ENCODE results near the gene SUGCT.

Gene SUGCT

GRCh38 chr7:40772096-40772495, 637.3 kb downstream of the SUGCT start:
- no peak for ATAC-seq (ENCODE audit: insufficient read depth, low read depth)
- Histone ChIP-seq H3K4me1 (ENCODE audit: insufficient read depth, low read length) (peaks cover 5% of the 10 kb centered on the region; the same call in 1 of the 2 replicates), H3K36me3 (ENCODE audit: insufficient read depth, low read length) (no peaks in the 10 kb centered on the region), H3K4me3 (ENCODE audit: low read depth in 1 of 2, low read length in 2 of 2) (no peak overlapping the region), H3K27ac (ENCODE audit: low read length) (no peak overlapping the region), H3K4me2 (ENCODE audit: insufficient read depth, low read length) (no peak overlapping the region), H3K9ac (ENCODE audit: low read depth, low read length) (no peak overlapping the region), H4K20me1 (ENCODE audit: insufficient read depth, low read length) (no peaks in the 10 kb centered on the region), H3K79me2 (ENCODE audit: insufficient read depth, low read length) (no peaks in the 10 kb centered on the region), H3K9me3 (ENCODE audit: insufficient read depth, low read length, severe bottlenecking) (no peaks in the 10 kb centered on the region), H3K27me3 (ENCODE audit: insufficient read depth, low read length, poor library complexity) (no peaks in the 10 kb centered on the region), H2AFZ (ENCODE audit: low read depth, low read length) (no peak overlapping the region)
- TF ChIP-seq EZH2 (IDR thresholded peaks at IDR 0.05; ENCODE audit: borderline replicate concordance, low read depth, low read length, severe bottlenecking): no peak
- TF ChIP-seq CTCF (IDR thresholded peaks at IDR 0.05; ENCODE audit: borderline replicate concordance, extremely low read depth, low read length, poor library complexity, severe bottlenecking): no peak
- no peak for DNase-seq

- Histone ChIP-seq H3K4me1 (ENCODE audit: insufficient read depth, low read length) (peaks cover 5% of the 10 kb centered on the region; the same call in 1 of the 2 replicates), H3K27ac (ENCODE audit: low read length) (no peak overlapping the region), H3K27me3 (ENCODE audit: insufficient read depth, low read length, poor library complexity) (no peaks in the 10 kb centered on the region), H3K4me3 (ENCODE audit: low read depth in 1 of 2, low read length in 2 of 2) (no peak overlapping the region), H3K4me2 (ENCODE audit: insufficient read depth, low read length) (no peak overlapping the region), H2AFZ (ENCODE audit: low read depth, low read length) (no peak overlapping the region), H4K20me1 (ENCODE audit: insufficient read depth, low read length) (no peaks in the 10 kb centered on the region), H3K9ac (ENCODE audit: low read depth, low read length) (no peak overlapping the region), H3K79me2 (ENCODE audit: insufficient read depth, low read length) (no peaks in the 10 kb centered on the region), H3K9me3 (ENCODE audit: insufficient read depth, low read length, severe bottlenecking) (no peaks in the 10 kb centered on the region), H3K36me3 (ENCODE audit: insufficient read depth, low read length) (no peaks in the 10 kb centered on the region)
- DNase-seq (no peak), ATAC-seq (ENCODE audit: insufficient read depth, low read depth) (no peak)
- TF ChIP-seq EZH2 (IDR thresholded peaks at IDR 0.05; ENCODE audit: borderline replicate concordance, low read depth, low read length, severe bottlenecking) (no peak), CTCF (IDR thresholded peaks at IDR 0.05; ENCODE audit: borderline replicate concordance, extremely low read depth, low read length, poor library complexity, severe bottlenecking) (no peak)
Observed at GRCh38 chr7:40773656-40774055, 638.9 kb downstream of the SUGCT start.

- Histone ChIP-seq H2AFZ (ENCODE audit: low read depth, low read length) (no peak overlapping the region), H3K36me3 (ENCODE audit: insufficient read depth, low read length) (no peaks in the 10 kb centered on the region), H3K9ac (ENCODE audit: low read depth, low read length) (no peak overlapping the region), H3K79me2 (ENCODE audit: insufficient read depth, low read length) (no peaks in the 10 kb centered on the region), H3K27me3 (ENCODE audit: insufficient read depth, low read length, poor library complexity) (no peaks in the 10 kb centered on the region), H3K4me1 (ENCODE audit: insufficient read depth, low read length) (peaks cover 5% of the 10 kb centered on the region; the same call in 1 of the 2 replicates), H4K20me1 (ENCODE audit: insufficient read depth, low read length) (no peaks in the 10 kb centered on the region), H3K9me3 (ENCODE audit: insufficient read depth, low read length, severe bottlenecking) (no peaks in the 10 kb centered on the region), H3K4me3 (ENCODE audit: low read depth in 1 of 2, low read length in 2 of 2) (no peak overlapping the region), H3K4me2 (ENCODE audit: insufficient read depth, low read length) (no peak overlapping the region), H3K27ac (ENCODE audit: low read length) (no peak overlapping the region)
- DNase-seq (no peak), ATAC-seq (ENCODE audit: insufficient read depth, low read depth) (no peak)
- TF ChIP-seq CTCF (IDR thresholded peaks at IDR 0.05; ENCODE audit: borderline replicate concordance, extremely low read depth, low read length, poor library complexity, severe bottlenecking) (no peak), EZH2 (IDR thresholded peaks at IDR 0.05; ENCODE audit: borderline replicate concordance, low read depth, low read length, severe bottlenecking) (no peak)
Observed at GRCh38 chr7:40775877-40776276, 641.1 kb downstream of the SUGCT start.

Data from DND-41 (cell line).